Liver (tissue), 3 donors: ENCODE data around the gene DNAJA3.

Experiments used
- ATF3 ChIP-seq: IDR thresholded peaks from 2 replicates; pipeline ENCODE4 v1.6.1; 2016; ENCODE audit warnings: antibody characterized with exemption
- CTCF ChIP-seq: fragments of 150-350 bp; IDR thresholded peaks from 2 replicates; pipeline ENCODE4 v1.5.1; 2017; ENCODE audit warnings: improper control_type of control experiment, low read depth, low read length; ENCODE audit not compliant: missing input control
- EGR1 ChIP-seq, 2 donors: IDR thresholded peaks; 2 replicates each; pipeline ENCODE4 v1.6.1; 2016 to 2018; ENCODE audit warnings: antibody characterized with exemption in 2 of 2, low read depth in 2 of 2
- REST ChIP-seq: IDR thresholded peaks from 2 replicates; pipeline ENCODE4 v1.6.1; 2016; ENCODE audit warnings: antibody characterized with exemption, mild to moderate bottlenecking
- donor health status: healthy.
- donor health status: healthy.

- TF ChIP-seq CTCF: no peak
- TF ChIP-seq REST: no peak
- TF ChIP-seq ATF3: no peak
- TF ChIP-seq EGR1 (IDR thresholded peaks at IDR 0.05; ENCODE audit: low read depth in 2 of 2): no peak
Observed at GRCh38 chr16:4472880-4473279, 47.2 kb downstream of the DNAJA3 start.
